H9 (cell line): ENCODE measurements around the gene AXL. TPM values are rescaled to one million over a fixed set of nuclear protein-coding genes. Genes with fewer than 3 reads are reported as not detected.

Experiments
- DNase-seq: peaks from one replicate; pipeline ENCODE4 v3.0.0-alpha.2; 2017
- H2AFZ ChIP-seq: one replicate; pipeline ENCODE4 v1.6.1; 2013; ENCODE audit warnings: mild to moderate bottlenecking, low read length, control low read depth, moderate library complexity
- H2AK5ac ChIP-seq: 2 replicates; pipeline ENCODE4 v1.6.1; 2013; ENCODE audit warnings: low read length, control low read depth, mixed read lengths; ENCODE audit not compliant: insufficient read length
- H2BK120ac ChIP-seq: one replicate; pipeline ENCODE4 v1.6.1; 2013; ENCODE audit warnings: low read depth, mild to moderate bottlenecking, low read length, control low read depth, inconsistent platforms; ENCODE audit not compliant: poor library complexity, severe bottlenecking
- H2BK12ac ChIP-seq: 2 replicates; pipeline ENCODE4 v1.6.1; 2013; ENCODE audit warnings: low read length, control low read depth, mixed read lengths, low read depth; ENCODE audit not compliant: insufficient read length
- H2BK15ac ChIP-seq: 2 replicates; pipeline ENCODE4 v1.6.1; 2013; ENCODE audit warnings: low read depth, low read length, control low read depth
- H2BK20ac ChIP-seq: one replicate; pipeline ENCODE4 v1.6.1; 2013; ENCODE audit warnings: low read depth, mild to moderate bottlenecking, low read length, control low read depth, inconsistent platforms; ENCODE audit not compliant: poor library complexity, severe bottlenecking
- H2BK5ac ChIP-seq: 2 replicates; pipeline ENCODE4 v1.6.1; 2013; ENCODE audit warnings: low read length, control low read depth, mixed read lengths; ENCODE audit not compliant: insufficient read length
- H3K14ac ChIP-seq: 2 replicates; pipeline ENCODE4 v1.6.1; 2013; ENCODE audit warnings: low read length, control low read depth; ENCODE audit not compliant: insufficient read depth
- H3K18ac ChIP-seq: 2 replicates; pipeline ENCODE4 v1.6.1; 2013; ENCODE audit warnings: low read depth, mild to moderate bottlenecking, mixed read lengths, low read length, control low read depth; ENCODE audit not compliant: insufficient read length
- H3K23ac ChIP-seq: 2 replicates; pipeline ENCODE4 v1.6.1; 2013; ENCODE audit warnings: low read length, control low read depth, mixed read lengths, low read depth; ENCODE audit not compliant: insufficient read length
- H3K23me2 ChIP-seq: 2 replicates; pipeline ENCODE4 v1.6.1; 2013; ENCODE audit warnings: low read depth, mild to moderate bottlenecking, mixed read lengths, low read length, control low read depth; ENCODE audit not compliant: insufficient read length, poor library complexity, severe bottlenecking
- H3K27ac ChIP-seq: 2 replicates; pipeline ENCODE4 v1.5.1; 2013; ENCODE audit warnings: low read length, control low read depth, mixed read lengths, low read depth; ENCODE audit not compliant: insufficient read length
- H3K27me3 ChIP-seq: 2 replicates; pipeline ENCODE4 v1.6.1; 2013; ENCODE audit warnings: low read length, control low read depth, inconsistent platforms; ENCODE audit not compliant: insufficient read depth
- H3K4ac ChIP-seq: 2 replicates; pipeline ENCODE4 v1.6.1; 2013; ENCODE audit warnings: low read depth, mild to moderate bottlenecking, control low read depth, inconsistent platforms, low read length, moderate library complexity
- H3K4me1 ChIP-seq: 2 replicates; pipeline ENCODE4 v1.6.1; 2013; ENCODE audit warnings: low read length, control low read depth, inconsistent platforms; ENCODE audit not compliant: insufficient read depth
- H3K4me2 ChIP-seq: 2 replicates; pipeline ENCODE4 v1.6.1; 2013; ENCODE audit warnings: low read length, control low read depth, mixed read lengths; ENCODE audit not compliant: insufficient read length, insufficient read depth
- H3K56ac ChIP-seq: 2 replicates; pipeline ENCODE4 v1.6.1; 2013; ENCODE audit warnings: low read depth, mild to moderate bottlenecking, mixed read lengths, low read length, control low read depth; ENCODE audit not compliant: insufficient read length
- H3K79me1 ChIP-seq: 2 replicates; pipeline ENCODE4 v1.6.1; 2013; ENCODE audit warnings: low read depth, mild to moderate bottlenecking, moderate library complexity, low read length, control low read depth, inconsistent platforms; ENCODE audit not compliant: insufficient read depth, poor library complexity, severe bottlenecking
- H3K79me2 ChIP-seq: 2 replicates; pipeline ENCODE4 v1.6.1; 2013; ENCODE audit warnings: low read length, control low read depth, inconsistent platforms; ENCODE audit not compliant: insufficient read depth
- H3K9ac ChIP-seq: 2 replicates; pipeline ENCODE4 v1.6.1; 2013; ENCODE audit warnings: low read length, control low read depth, mixed read lengths; ENCODE audit not compliant: insufficient read length; ENCODE audit errors: extremely low read depth
- H3K9me3 ChIP-seq: one replicate; pipeline ENCODE4 v1.6.1; 2013; ENCODE audit warnings: low read depth, low read length, inconsistent platforms; ENCODE audit not compliant: control insufficient read depth
- H3T11ph ChIP-seq: one replicate; pipeline ENCODE4 v1.6.1; 2013; ENCODE audit warnings: mild to moderate bottlenecking, low read length, control low read depth, inconsistent platforms
- H4K20me1 ChIP-seq: one replicate; pipeline ENCODE4 v1.6.1; 2013; ENCODE audit not compliant: control insufficient read depth, insufficient read length, insufficient read depth
- H4K5ac ChIP-seq: 2 replicates; pipeline ENCODE4 v1.6.1; 2013; ENCODE audit warnings: low read depth, mild to moderate bottlenecking, mixed read lengths, low read length, control low read depth; ENCODE audit not compliant: insufficient read length
- H4K8ac ChIP-seq: replicated peaks from 2 replicates; pipeline ENCODE4 v1.6.1; 2013; ENCODE audit warnings: low read length, control low read depth, mixed read lengths, low read depth; ENCODE audit not compliant: insufficient read length
- H4K91ac ChIP-seq: 2 replicates; pipeline ENCODE4 v1.6.1; 2013; ENCODE audit warnings: low read depth, mild to moderate bottlenecking, moderate library complexity, mixed read lengths, low read length, control low read depth; ENCODE audit not compliant: insufficient read length
- H3K27ac Mint-ChIP-seq, 3 experiments: 2 replicates in 2 of 3; 3 replicates in 1 of 3; pipeline ENCODE4 v1.8.0; 2020 to 2021; ENCODE audit warnings: mixed read lengths in 3 of 3, mild to moderate bottlenecking in 1 of 3, moderate library complexity in 1 of 3
- H3K27me3 Mint-ChIP-seq: 2 replicates; pipeline ENCODE4 v1.8.0; 2021; ENCODE audit warnings: low read depth, mild to moderate bottlenecking, moderate library complexity, mixed read lengths
- H3K36me3 Mint-ChIP-seq, 3 experiments: 2 replicates in 2 of 3; 3 replicates in 1 of 3; pipeline ENCODE4 v1.8.0; 2020 to 2021; ENCODE audit warnings: low read depth in 3 of 3, mixed read lengths in 3 of 3; ENCODE audit not compliant: insufficient read depth in 1 of 3
- H3K4me1 Mint-ChIP-seq, 2 experiments: 2 replicates each; pipeline ENCODE4 v1.8.0; 2020; ENCODE audit warnings: mixed read lengths in 2 of 2
- H3K4me3 Mint-ChIP-seq, 2 experiments: 2 replicates in 1 of 2; 3 replicates in 1 of 2; pipeline ENCODE4 v1.8.0; 2020 to 2021; ENCODE audit warnings: mild to moderate bottlenecking in 2 of 2, mixed read lengths in 2 of 2, moderate library complexity in 1 of 2
- H3K9me3 Mint-ChIP-seq, 2 experiments: 2 replicates in 1 of 2; 3 replicates in 1 of 2; pipeline ENCODE4 v1.8.0; 2020; ENCODE audit warnings: mild to moderate bottlenecking in 2 of 2, mixed read lengths in 2 of 2, moderate library complexity in 1 of 2
- WGBS: extraction: QIAGEN DNeasy Blood & Tissue Kit; methylation state at CpG from one replicate; pipeline ENCODE4 v1.1.7; 2013; ENCODE audit warnings: missing lambda C conversion rate, low lambda C conversion rate, mixed read lengths; ENCODE audit not compliant: insufficient read length; ENCODE audit errors: extremely low coverage; 5-methylcytosine and 5-hydroxymethylcytosine counted together
- total RNA-seq: library from RNA; stranded (reverse); gene quantifications from 2 replicates; pipeline ENCODE4 v1.2.1, GENCODE V29; 2021
- TF ChIP-seq, protein P1 (sequence below): fragments of 200-600 bp; sonication (generic); conservative IDR thresholded peaks from 3 replicates; pipeline ENCODE4 v1.8.0; 2021; ENCODE audit warnings: antibody characterized with exemption, mild to moderate bottlenecking

The AXL gene
- total RNA-seq, 1 experiment from 2014 or later = 29.4 TPM

DNA sequence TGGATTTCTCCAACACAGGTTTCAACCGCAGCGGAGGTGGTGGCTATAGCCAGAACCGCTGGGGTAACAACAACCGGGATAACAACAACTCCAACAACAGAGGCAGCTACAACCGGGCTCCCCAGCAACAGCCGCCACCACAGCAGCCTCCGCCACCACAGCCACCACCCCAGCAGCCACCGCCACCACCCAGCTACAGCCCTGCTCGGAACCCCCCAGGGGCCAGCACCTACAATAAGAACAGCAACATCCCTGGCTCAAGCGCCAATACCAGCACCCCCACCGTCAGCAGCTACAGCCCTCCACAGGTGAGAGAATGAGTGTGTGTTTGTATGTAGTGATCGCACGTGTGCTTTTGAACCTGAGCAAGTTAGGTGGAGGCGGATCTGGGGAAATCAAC, 84.9 kb downstream of the AXL start:
- Mint-ChIP-seq H3K36me3 (peaks cover 65 to 87% (median 84%) of the 10 kb centered on the region in 3 experiments), H3K27ac (no peak overlapping the region; a peak in 1 of 7 replicates)

More for the DNA sequence above, 84.9 kb downstream of the AXL start:
- Mint-ChIP-seq H3K27me3 (no peaks in the 10 kb centered on the region), H3K4me1 (peaks cover 11 to 15% of the 10 kb centered on the region in 2 experiments), H3K9me3 (no peaks in the 10 kb centered on the region), H3K4me3 (no peak overlapping the region)
- no peak overlapping the region for H3T11ph ChIP-seq
- no peak overlapping the region for H3K4ac ChIP-seq
- H2BK12ac ChIP-seq = no peak overlapping the region
- no peaks in the 10 kb centered on the region for H3K27me3 ChIP-seq
- H3K4me1 ChIP-seq = no peaks in the 10 kb centered on the region
- H2BK5ac ChIP-seq = no peak overlapping the region
- no peaks in the 10 kb centered on the region for H3K79me1 ChIP-seq
- H2AFZ ChIP-seq = no peak overlapping the region
- H4K91ac ChIP-seq = no peak overlapping the region
- no peak for DNase-seq
- H3K27ac ChIP-seq = no peak overlapping the region
- no peaks in the 10 kb centered on the region for H3K79me2 ChIP-seq
- H3K23me2 ChIP-seq = no peaks in the 10 kb centered on the region
- no peak overlapping the region for H4K5ac ChIP-seq
- WGBS = no CpG with 5 or more reads among the region's 14 CpGs
- H3K4me2 ChIP-seq = no peak overlapping the region
- no peak overlapping the region for H4K8ac ChIP-seq
- no peak overlapping the region for H2BK120ac ChIP-seq
- no peak overlapping the region for H3K14ac ChIP-seq
- no peak overlapping the region for H3K56ac ChIP-seq
- no peak overlapping the region for H2AK5ac ChIP-seq
- no peak overlapping the region for H3K9ac ChIP-seq
- no peak overlapping the region for H2BK20ac ChIP-seq
- TF ChIP-seq, protein P1, sequence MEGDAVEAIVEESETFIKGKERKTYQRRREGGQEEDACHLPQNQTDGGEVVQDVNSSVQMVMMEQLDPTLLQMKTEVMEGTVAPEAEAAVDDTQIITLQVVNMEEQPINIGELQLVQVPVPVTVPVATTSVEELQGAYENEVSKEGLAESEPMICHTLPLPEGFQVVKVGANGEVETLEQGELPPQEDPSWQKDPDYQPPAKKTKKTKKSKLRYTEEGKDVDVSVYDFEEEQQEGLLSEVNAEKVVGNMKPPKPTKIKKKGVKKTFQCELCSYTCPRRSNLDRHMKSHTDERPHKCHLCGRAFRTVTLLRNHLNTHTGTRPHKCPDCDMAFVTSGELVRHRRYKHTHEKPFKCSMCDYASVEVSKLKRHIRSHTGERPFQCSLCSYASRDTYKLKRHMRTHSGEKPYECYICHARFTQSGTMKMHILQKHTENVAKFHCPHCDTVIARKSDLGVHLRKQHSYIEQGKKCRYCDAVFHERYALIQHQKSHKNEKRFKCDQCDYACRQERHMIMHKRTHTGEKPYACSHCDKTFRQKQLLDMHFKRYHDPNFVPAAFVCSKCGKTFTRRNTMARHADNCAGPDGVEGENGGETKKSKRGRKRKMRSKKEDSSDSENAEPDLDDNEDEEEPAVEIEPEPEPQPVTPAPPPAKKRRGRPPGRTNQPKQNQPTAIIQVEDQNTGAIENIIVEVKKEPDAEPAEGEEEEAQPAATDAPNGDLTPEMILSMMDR = no peak
- H2BK15ac ChIP-seq = no peak overlapping the region
- no peak overlapping the region for H3K18ac ChIP-seq
- H3K9me3 ChIP-seq = no peaks in the 10 kb centered on the region
- H3K23ac ChIP-seq = no peak overlapping the region
- no peaks in the 10 kb centered on the region for H4K20me1 ChIP-seq
